ENCODE measurements around the gene FAM20B. TPM values are rescaled to one million over a fixed set of nuclear protein-coding genes. Genes with fewer than 3 reads are reported as not detected.
A peak's percentile ranks its signal among the peaks of the same experiment; 100 is the strongest.
"Not testable (repeated sequence)": the region's sequence is repeated elsewhere in the genome, so short reads cannot be mapped to it uniquely, and the experiment has no call there.

Gene FAM20B
- total RNA-seq, 1 experiment from 2014 or later = 52.6 TPM

- no peak overlapping the region for H3K4me3 ChIP-seq
- no peak overlapping the region for H3K27ac ChIP-seq
- DNase-seq (ENCODE audit: low read depth in 1 of 2, low spot score in 2 of 2) = no peak
- no peaks in the 10 kb centered on the region for H3K27me3 ChIP-seq (replicated peaks)
- H3K36me3 ChIP-seq = peaks cover 2% of the 10 kb centered on the region
- peaks cover 1% of the 10 kb centered on the region; the same call in 1 of the 2 replicates for H3K9me3 ChIP-seq (replicated peaks)
- H3K4me1 ChIP-seq (replicated peaks) = peaks cover 52% of the 10 kb centered on the region
These were observed 5.6 kb downstream of the FAM20B start for GRCh38 chr1:179031284-179031683.

DNA sequence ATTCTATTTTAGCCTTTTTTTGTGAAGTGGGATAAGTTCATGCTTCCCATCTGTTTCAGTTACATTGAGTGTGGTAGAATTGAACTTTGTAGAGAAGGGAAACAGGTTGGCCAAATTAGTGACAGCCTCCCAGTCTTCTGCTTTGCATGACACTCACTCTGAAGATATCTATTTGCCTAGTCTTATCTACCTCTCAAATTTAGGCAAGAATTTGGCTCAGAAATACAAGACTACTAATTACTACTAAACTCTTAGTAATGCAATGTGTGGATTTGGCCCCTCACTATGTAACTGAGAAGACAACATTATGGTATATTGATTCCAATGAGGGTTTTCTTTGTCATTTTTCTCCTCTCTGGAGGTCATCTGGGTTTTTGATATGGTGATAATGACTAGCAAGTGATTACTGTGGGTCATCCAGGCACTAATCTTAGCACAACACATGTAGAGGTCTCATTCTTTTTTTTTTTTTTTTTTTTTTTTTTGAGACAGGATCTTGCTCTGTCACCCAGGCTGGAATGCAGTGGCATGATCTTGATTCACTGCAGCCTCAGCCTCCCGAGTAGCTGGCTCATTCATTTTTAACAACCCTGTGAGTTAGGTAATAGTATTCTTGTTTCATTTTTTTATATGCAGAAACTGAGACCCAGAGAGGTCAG is 6.3 kb downstream of the FAM20B start:
- H3K27me3 ChIP-seq (replicated peaks) = no peaks in the 10 kb centered on the region
- no peak overlapping the region for H3K4me3 ChIP-seq
- H3K9me3 ChIP-seq (replicated peaks) = no peaks in the 10 kb centered on the region
- H3K27ac ChIP-seq = peak overlapping the region; percentile 5; the same call in 1 of the 2 replicates
- peaks cover 58% of the 10 kb centered on the region for H3K4me1 ChIP-seq (replicated peaks)
- peak in 1 of 2 experiments; percentile 17 for DNase-seq (ENCODE audit: low read depth in 1 of 2, low spot score in 2 of 2)
- no peaks in the 10 kb centered on the region for H3K36me3 ChIP-seq

GRCh38 chr1:179034720-179035119 is 9.0 kb downstream of the FAM20B start:
- peak in 1 of 2 experiments; percentile 62 for DNase-seq (ENCODE audit: low read depth in 1 of 2, low spot score in 2 of 2)
- Histone ChIP-seq H3K27me3 (replicated peaks) (no peaks in the 10 kb centered on the region), H3K36me3 (no peaks in the 10 kb centered on the region), H3K9me3 (replicated peaks) (no peaks in the 10 kb centered on the region), H3K4me1 (replicated peaks) (peaks cover 73% of the 10 kb centered on the region), H3K4me3 (no peak overlapping the region), H3K27ac (peak overlapping the region; percentile 65)

DNA sequence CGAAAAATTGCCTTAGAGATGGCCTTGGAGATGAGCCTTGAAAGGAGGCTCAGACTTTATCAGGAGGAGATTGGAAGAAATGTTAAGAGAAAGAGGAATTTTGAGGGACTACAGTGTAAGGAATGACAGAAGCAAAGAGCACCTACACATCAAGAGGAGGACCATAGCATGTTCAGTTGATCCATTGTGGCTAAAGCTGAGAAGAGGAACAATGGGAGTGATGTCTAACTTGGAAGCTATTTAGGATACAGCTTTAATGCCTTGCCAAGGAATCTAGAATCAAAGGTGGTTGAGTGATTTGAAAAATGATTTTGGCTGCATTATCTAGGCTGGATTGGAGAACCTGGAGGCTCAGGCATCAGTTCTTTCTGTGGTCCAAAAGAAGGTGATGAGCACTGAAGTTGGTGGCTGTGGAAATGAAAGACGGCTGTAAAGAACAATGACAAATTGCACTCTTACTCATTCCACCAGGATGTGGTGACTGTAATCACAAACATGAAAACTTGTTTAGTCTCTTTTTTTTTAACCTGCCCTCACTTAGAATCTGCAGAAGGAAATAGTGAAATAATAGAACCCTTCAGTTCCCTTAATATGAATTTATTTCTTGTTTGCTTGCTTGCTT is 11.3 kb downstream of the FAM20B start:
- peak in 1 of 2 experiments; percentile 77 for DNase-seq (ENCODE audit: low read depth in 1 of 2, low spot score in 2 of 2)
- H3K27me3 ChIP-seq (replicated peaks) = no peaks in the 10 kb centered on the region
- no peak overlapping the region for H3K4me3 ChIP-seq
- peaks cover 67% of the 10 kb centered on the region for H3K4me1 ChIP-seq (replicated peaks)
- no peaks in the 10 kb centered on the region for H3K36me3 ChIP-seq
- peak overlapping the region; percentile 82 for H3K27ac ChIP-seq
- H3K9me3 ChIP-seq (replicated peaks) = no peaks in the 10 kb centered on the region

GRCh38 chr1:179038528-179039281 is 13.0 kb downstream of the FAM20B start:
- Histone ChIP-seq H3K9me3 (replicated peaks) (no peaks in the 10 kb centered on the region), H3K27me3 (replicated peaks) (no peaks in the 10 kb centered on the region), H3K36me3 (no peaks in the 10 kb centered on the region), H3K4me3 (no peak overlapping the region), H3K27ac (peak overlapping the region; percentile 82), H3K4me1 (replicated peaks) (peaks cover 56% of the 10 kb centered on the region)
- no peak for DNase-seq (ENCODE audit: low read depth in 1 of 2, low spot score in 2 of 2)

DNA sequence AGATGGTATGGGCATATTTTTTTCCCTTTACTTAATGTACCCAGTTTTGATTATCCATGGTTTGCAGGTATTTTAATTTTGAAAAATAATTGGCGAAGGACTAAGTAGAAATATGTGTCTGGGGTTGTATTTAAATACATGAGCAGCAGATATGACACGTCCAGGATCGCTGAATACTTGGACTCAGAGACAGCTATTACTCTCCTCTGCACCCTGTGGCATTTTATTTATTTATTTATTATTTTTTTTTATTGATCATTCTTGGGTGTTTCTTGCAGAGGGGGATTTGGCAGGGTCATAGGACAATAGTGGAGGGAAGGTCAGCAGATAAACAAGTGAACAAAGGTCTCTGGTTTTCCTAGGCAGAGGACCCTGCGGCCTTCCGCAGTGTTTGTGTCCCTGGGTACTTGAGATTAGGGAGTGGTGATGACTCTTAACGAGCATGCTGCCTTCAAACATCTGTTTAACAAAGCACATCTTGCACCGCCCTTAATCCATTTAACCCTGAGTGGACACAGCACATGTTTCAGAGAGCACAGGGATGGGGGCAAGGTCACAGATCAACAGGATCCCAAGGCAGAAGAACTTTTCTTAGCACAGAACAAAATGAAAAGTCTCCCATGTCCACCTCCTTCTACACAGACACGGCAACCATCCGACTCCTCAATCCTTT is 13.9 kb downstream of the FAM20B start:
- H3K4me1 ChIP-seq (replicated peaks) = peaks cover 46% of the 10 kb centered on the region
- H3K27me3 ChIP-seq (replicated peaks); H3K9me3 ChIP-seq (replicated peaks); H3K27ac ChIP-seq; H3K36me3 ChIP-seq; H3K4me3 ChIP-seq; DNase-seq (ENCODE audit: low read depth in 1 of 2, low spot score in 2 of 2): not testable (repeated sequence)

DNA sequence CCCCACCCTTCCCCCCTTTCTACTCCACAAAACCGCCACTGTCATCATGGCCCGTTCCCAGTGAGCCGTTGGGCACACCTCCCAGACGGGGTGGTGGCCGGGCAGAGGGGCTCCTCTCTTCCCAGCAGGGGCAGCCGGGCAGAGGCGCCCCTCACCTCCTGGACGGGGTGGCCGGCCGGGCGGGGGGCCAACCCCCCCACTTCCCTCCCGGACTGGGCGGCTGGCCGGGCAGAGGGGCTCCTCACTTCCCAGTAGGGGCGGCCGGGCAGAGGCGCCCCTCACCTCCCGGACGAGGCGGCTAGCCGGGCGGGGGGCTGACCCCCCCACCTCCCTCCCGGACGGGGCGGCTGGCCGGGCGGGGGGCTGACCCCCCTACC is 14.5 kb downstream of the FAM20B start:
- H3K36me3 ChIP-seq; H3K4me3 ChIP-seq; H3K27ac ChIP-seq; DNase-seq (ENCODE audit: low read depth in 1 of 2, low spot score in 2 of 2); H3K9me3 ChIP-seq (replicated peaks); H3K27me3 ChIP-seq (replicated peaks): not testable (repeated sequence)
- H3K4me1 ChIP-seq (replicated peaks) = peaks cover 41% of the 10 kb centered on the region

GRCh38 chr1:179042087-179042486 is 16.4 kb downstream of the FAM20B start:
- no peak for DNase-seq (ENCODE audit: low read depth in 1 of 2, low spot score in 2 of 2)
- H3K4me3 ChIP-seq = no peak overlapping the region
- H3K27ac ChIP-seq = no peak overlapping the region
- H3K27me3 ChIP-seq (replicated peaks) = no peaks in the 10 kb centered on the region
- peaks cover 7% of the 10 kb centered on the region for H3K36me3 ChIP-seq
- peaks cover 22% of the 10 kb centered on the region for H3K4me1 ChIP-seq (replicated peaks)
- H3K9me3 ChIP-seq (replicated peaks) = no peaks in the 10 kb centered on the region

GRCh38 chr1:179042700-179043099 is 17.0 kb downstream of the FAM20B start:
- no peaks in the 10 kb centered on the region for H3K27me3 ChIP-seq (replicated peaks)
- peaks cover 17% of the 10 kb centered on the region for H3K4me1 ChIP-seq (replicated peaks)
- no peak for DNase-seq (ENCODE audit: low read depth in 1 of 2, low spot score in 2 of 2)
- H3K9me3 ChIP-seq (replicated peaks) = no peaks in the 10 kb centered on the region
- H3K27ac ChIP-seq = no peak overlapping the region
- H3K36me3 ChIP-seq = peaks cover 7% of the 10 kb centered on the region
- no peak overlapping the region for H3K4me3 ChIP-seq

GRCh38 chr1:179043266-179043665 is 17.6 kb downstream of the FAM20B start:
- H3K4me1 ChIP-seq (replicated peaks) = peaks cover 12% of the 10 kb centered on the region
- H3K36me3 ChIP-seq = peaks cover 7% of the 10 kb centered on the region
- no peaks in the 10 kb centered on the region for H3K27me3 ChIP-seq (replicated peaks)
- no peaks in the 10 kb centered on the region for H3K9me3 ChIP-seq (replicated peaks)
- no peak overlapping the region for H3K4me3 ChIP-seq
- DNase-seq (ENCODE audit: low read depth in 1 of 2, low spot score in 2 of 2) = no peak
- H3K27ac ChIP-seq = no peak overlapping the region

DNA sequence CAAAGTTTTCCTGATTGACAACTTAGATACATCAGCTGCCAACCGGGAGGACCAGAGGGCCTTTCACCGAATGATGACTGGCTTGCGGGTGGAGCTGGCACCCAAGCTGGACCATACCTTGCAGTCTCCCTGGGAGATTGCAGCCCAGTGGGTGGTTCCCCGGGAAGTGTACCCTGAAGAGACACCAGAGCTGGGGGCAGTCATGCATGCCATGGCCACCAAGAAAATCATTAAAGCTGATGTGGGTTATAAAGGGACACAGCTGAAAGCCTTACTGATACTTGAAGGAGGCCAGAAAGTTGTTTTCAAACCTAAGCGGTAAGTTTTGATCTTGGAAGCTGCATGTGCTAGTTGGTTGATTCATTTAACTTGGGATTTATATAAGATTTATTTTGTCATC is 18.2 kb downstream of the FAM20B start:
- H3K4me1 ChIP-seq (replicated peaks) = peaks cover 5% of the 10 kb centered on the region
- H3K27ac ChIP-seq = no peak overlapping the region
- H3K27me3 ChIP-seq (replicated peaks) = no peaks in the 10 kb centered on the region

DNA sequence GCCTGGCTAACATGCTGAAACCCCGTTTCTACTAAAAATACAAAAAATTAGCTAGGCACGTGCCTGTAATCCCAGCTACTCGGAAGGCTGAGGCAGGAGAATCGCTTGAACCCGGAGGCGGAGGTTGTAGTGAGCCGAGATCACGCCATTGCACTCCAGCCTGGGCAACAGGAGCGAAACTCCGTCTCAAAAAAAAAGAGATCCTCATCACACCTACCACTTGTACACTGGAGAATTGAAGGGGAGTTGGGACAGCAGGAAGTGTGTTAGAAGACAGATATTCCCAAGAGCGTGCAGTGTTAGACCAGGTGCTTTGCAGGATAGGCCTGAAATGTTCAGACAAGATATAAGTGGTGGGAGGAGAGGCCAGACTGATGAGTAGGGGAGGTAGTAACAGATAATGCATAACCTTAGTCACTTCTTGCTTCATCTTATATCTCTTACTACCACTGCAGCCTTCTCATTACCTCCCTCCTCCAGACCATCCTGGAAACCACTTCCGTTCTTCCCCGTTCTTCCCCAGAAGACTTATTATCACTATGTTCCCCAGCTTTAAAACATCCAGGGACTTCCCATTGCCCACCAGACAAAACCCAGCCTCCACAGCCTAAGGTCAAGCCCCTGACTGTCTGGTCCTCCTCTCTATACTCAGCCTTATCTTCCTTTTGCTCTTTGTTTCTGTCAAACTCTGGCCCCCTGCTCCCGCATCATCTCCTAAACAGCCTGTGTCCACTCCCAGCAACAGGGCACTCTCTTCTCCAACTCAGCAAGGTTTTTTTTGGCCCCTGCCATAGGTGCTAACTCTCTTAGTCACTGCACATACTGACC is 21.3 kb downstream of the FAM20B start:
- Histone ChIP-seq H3K36me3 (peaks cover 19% of the 10 kb centered on the region), H3K9me3 (replicated peaks) (no peaks in the 10 kb centered on the region), H3K27ac (no peak overlapping the region), H3K4me3 (no peak overlapping the region), H3K4me1 (replicated peaks) (no peaks in the 10 kb centered on the region), H3K27me3 (replicated peaks) (no peaks in the 10 kb centered on the region)
- DNase-seq (ENCODE audit: low read depth in 1 of 2, low spot score in 2 of 2) = no peak

More for the DNA sequence above, 18.2 kb downstream of the FAM20B start:
- Histone ChIP-seq H3K9me3 (replicated peaks) (no peaks in the 10 kb centered on the region), H3K36me3 (peaks cover 11% of the 10 kb centered on the region), H3K4me3 (no peak overlapping the region)
- DNase-seq (ENCODE audit: low read depth in 1 of 2, low spot score in 2 of 2) = no peak

DNA sequence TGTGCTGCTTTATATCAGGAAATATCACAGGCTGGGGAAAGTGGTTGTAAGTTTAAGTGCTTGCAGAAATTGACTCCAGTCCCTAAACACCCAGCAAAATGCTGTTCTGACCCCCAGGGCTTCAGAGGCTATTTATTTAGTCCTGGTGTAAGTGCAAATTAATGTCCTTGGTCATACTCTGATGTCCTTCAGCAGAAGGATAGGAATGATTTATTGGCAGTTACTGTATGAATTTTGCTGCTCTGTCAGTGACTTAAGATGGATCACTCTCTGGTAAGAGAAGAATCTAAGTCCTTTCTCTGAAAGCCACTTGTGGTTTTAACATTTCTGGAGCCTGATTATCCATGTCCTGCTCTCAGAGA is 21.9 kb downstream of the FAM20B start:
- Histone ChIP-seq H3K9me3 (replicated peaks) (no peaks in the 10 kb centered on the region), H3K4me3 (no peak overlapping the region), H3K27ac (no peak overlapping the region), H3K36me3 (peaks cover 19% of the 10 kb centered on the region), H3K4me1 (replicated peaks) (peaks cover 1% of the 10 kb centered on the region; the same call in 1 of the 2 replicates), H3K27me3 (replicated peaks) (no peaks in the 10 kb centered on the region)
- no peak for DNase-seq (ENCODE audit: low read depth in 1 of 2, low spot score in 2 of 2)

Measured in SJSA1 (cell line).